Measurements from ENCODE around the gene ACACA.
"Not testable (repeated sequence)": the region's sequence is repeated elsewhere in the genome, so short reads cannot be mapped to it uniquely, and the experiment has no call there.

DNA sequence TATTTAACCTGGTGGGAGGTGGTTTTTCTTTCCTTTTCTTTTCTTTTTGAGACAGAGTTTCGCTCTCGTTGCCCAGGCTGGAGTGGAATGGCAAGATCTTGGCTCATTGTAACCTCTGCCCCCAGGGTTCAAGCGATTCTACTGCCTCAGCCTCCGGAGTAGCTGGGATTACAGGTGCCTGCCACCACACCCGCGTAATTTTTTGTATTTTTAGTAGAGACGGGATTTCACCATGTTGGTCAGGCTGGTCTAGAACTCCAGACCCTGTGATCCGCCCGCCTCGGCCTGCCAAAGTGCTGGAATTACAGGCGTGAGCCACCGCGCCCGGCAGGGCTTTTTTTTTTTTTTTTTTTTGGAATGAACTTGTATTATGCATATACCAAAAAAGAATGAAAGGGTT, 1.1 kb downstream of the ACACA start:
- TF ChIP-seq SUZ12, NFRKB, SP1, FOXK2, FOXA1 (IDR thresholded peaks at IDR 0.05): not testable (repeated sequence)

Data from HEK293T (cell line).